ENCODE results near the gene DUSP23. TPM values are rescaled to one million over a fixed set of nuclear protein-coding genes. Genes with fewer than 3 reads are reported as not detected.
A peak's percentile ranks its signal among the peaks of the same experiment; 100 is the strongest.

The DUSP23 gene
- total RNA-seq, 1 experiment from 2014 or later, result 20.4 TPM

DNA sequence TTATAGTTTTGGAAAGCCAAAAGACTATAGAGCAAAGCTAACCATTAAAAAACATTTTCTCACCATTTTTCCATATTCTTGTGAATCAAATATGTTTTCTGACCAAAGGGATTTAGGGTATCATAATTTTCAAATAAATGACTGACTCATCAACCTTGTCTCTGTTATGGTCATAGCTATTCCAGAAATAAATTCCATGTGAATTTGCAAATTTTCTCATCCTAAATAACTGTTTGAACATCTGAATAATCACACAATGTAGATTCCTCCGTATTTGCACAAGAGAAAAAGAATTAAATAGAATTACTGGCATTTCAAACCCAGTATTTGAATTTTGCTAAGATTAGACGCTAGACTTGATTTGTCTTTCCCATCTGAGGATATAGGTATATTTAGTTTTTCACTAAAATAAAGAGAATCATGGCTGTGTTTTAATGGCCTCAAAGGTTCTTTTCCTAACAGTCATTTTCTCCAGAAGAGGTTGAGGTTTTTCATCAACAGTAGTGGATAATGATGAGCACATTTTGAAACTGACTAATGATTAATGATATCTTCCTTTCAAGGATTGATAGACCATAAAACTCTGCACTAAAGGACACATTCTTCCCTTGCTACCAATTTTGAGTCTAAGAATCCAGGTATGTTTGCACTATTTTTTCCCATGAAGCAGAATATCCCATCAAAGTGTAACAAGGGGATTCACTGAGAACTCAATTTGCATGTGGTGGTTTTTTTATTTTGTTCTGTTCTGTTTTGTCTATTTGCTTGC is 9.5 kb upstream of the DUSP23 start:
- no peak for DNase-seq

DNA sequence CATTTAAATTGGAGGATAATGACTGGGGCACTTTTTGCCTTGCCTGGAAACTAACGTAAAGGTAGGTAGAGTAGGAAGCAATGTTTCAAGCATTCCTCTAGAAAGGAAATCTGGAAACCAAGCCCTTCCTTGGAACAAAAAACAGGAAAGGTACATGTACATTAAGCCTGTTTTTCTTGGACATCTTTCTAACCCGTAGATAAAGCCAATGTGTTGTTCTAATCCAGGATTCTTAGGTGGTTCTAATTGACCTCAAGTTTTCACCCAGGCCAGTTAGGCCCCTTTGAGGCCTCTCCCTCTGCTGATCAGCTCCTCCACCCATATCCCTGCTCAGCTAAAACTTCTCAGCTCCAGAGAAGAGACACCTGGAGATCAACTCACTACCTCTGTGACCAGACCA is 6.3 kb upstream of the DUSP23 start:
- ChIA-PET CTCF (no interaction called here), POLR2A (ENCODE audit: unreplicated experiment) (no interaction called here)
- H3K4me2 ChIP-seq (ENCODE audit: low read length), result no peak overlapping the region
- H2AFZ ChIP-seq (ENCODE audit: low read length), result no peak overlapping the region
- TF ChIP-seq EZH2 (IDR thresholded peaks at IDR 0.05; ENCODE audit: low read length, unreplicated experiment) (no peak), EZH2phosphoT487 (IDR thresholded peaks at IDR 0.05; ENCODE audit: borderline replicate concordance, low read length) (no peak)
- TF ChIP-seq, protein P1, sequence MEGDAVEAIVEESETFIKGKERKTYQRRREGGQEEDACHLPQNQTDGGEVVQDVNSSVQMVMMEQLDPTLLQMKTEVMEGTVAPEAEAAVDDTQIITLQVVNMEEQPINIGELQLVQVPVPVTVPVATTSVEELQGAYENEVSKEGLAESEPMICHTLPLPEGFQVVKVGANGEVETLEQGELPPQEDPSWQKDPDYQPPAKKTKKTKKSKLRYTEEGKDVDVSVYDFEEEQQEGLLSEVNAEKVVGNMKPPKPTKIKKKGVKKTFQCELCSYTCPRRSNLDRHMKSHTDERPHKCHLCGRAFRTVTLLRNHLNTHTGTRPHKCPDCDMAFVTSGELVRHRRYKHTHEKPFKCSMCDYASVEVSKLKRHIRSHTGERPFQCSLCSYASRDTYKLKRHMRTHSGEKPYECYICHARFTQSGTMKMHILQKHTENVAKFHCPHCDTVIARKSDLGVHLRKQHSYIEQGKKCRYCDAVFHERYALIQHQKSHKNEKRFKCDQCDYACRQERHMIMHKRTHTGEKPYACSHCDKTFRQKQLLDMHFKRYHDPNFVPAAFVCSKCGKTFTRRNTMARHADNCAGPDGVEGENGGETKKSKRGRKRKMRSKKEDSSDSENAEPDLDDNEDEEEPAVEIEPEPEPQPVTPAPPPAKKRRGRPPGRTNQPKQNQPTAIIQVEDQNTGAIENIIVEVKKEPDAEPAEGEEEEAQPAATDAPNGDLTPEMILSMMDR (conservative IDR thresholded peaks at IDR 0.05; ENCODE audit: low read depth, low read length), result no peak
- no peaks in the 10 kb centered on the region for H3K36me3 ChIP-seq (ENCODE audit: low read depth, low read length)
- H3K27ac ChIP-seq (ENCODE audit: low read length), result no peak overlapping the region
- intact Hi-C loops (cut with micrococcal nuclease), result loop anchor here (10.0 kb wide), 3 partner anchors 580 to 640 kb away; no protein-coding TSS in a partner anchor
- H3F3A ChIP-seq (ENCODE audit: low read length, unreplicated experiment), result no peaks in the 10 kb centered on the region
- H3K4me3 ChIP-seq (ENCODE audit: low read length), result no peak overlapping the region
- no peaks in the 10 kb centered on the region for H3K79me2 ChIP-seq (ENCODE audit: low read length)
- ATAC-seq (no peak), DNase-seq (no peak)
- H3K27me3 ChIP-seq (ENCODE audit: low read length), result peaks cover 16% of the 10 kb centered on the region
- H3K9ac ChIP-seq (ENCODE audit: low read length), result no peak overlapping the region
- no peaks in the 10 kb centered on the region for H3K9me2 ChIP-seq (replicated peaks; ENCODE audit: low read length)
- no TSS peak for BruUV-seq (replicated peaks)
- no peaks in the 10 kb centered on the region for H4K20me1 ChIP-seq (ENCODE audit: low read length)
- H3K4me1 ChIP-seq (ENCODE audit: insufficient read depth, low read length), result peaks cover 5% of the 10 kb centered on the region
- no peaks in the 10 kb centered on the region for H3K9me3 ChIP-seq (ENCODE audit: low read length)

More for the DNA sequence above, 9.5 kb upstream of the DUSP23 start:
- TF ChIP-seq, protein P1 (conservative IDR thresholded peaks at IDR 0.05; ENCODE audit: low read depth, low read length), result no peak
- TF ChIP-seq EZH2phosphoT487 (IDR thresholded peaks at IDR 0.05; ENCODE audit: borderline replicate concordance, low read length) (no peak), EZH2 (IDR thresholded peaks at IDR 0.05; ENCODE audit: low read length, unreplicated experiment) (no peak)
- no peaks in the 10 kb centered on the region for H4K20me1 ChIP-seq (ENCODE audit: low read length)
- BruUV-seq (replicated peaks), result no TSS peak
- H3K36me3 ChIP-seq (ENCODE audit: low read depth, low read length), result no peaks in the 10 kb centered on the region
- no peak for ATAC-seq
- no peak overlapping the region for H3K9ac ChIP-seq (ENCODE audit: low read length)
- H3K9me2 ChIP-seq (replicated peaks; ENCODE audit: low read length), result no peaks in the 10 kb centered on the region
- no peaks in the 10 kb centered on the region for H3F3A ChIP-seq (ENCODE audit: low read length, unreplicated experiment)
- H3K27ac ChIP-seq (ENCODE audit: low read length), result no peak overlapping the region
- no peak overlapping the region for H2AFZ ChIP-seq (ENCODE audit: low read length)
- H3K27me3 ChIP-seq (ENCODE audit: low read length), result peaks cover 34% of the 10 kb centered on the region
- ChIA-PET POLR2A (ENCODE audit: unreplicated experiment) (no interaction called here), CTCF (no interaction called here)
- intact Hi-C loops (cut with micrococcal nuclease), result loop anchor here (10.0 kb wide), 3 partner anchors 577 to 637 kb away; no protein-coding TSS in a partner anchor
- H3K79me2 ChIP-seq (ENCODE audit: low read length), result no peaks in the 10 kb centered on the region
- H3K4me2 ChIP-seq (ENCODE audit: low read length), result no peak overlapping the region
- no peak overlapping the region for H3K4me3 ChIP-seq (ENCODE audit: low read length)
- H3K9me3 ChIP-seq (ENCODE audit: low read length), result no peaks in the 10 kb centered on the region
- no peaks in the 10 kb centered on the region for H3K4me1 ChIP-seq (ENCODE audit: insufficient read depth, low read length)

DNA sequence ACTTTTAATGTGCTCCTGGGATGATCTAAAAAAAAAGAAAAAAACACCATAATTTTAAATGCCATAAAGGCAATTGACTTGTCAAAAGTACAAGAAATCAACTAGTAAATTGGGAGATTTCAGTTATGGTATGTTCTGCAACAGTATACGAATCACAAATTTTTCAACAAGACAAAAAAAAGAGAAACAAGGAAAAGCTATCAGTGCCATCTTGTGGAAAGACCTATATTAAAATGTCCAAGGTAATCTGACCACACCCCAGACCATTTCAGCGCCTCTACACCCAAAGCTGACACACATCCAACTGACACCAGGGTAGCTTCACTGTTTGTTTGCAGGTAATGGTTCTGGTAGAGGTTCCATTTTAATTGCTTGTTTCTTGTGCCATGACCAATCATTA is 5.0 kb upstream of the DUSP23 start:
- ChIA-PET CTCF (interaction anchor here (1.1 kb wide), 1 partner anchor 115 kb away, joined by 4 read pairs; no protein-coding TSS in a partner anchor), POLR2A (ENCODE audit: unreplicated experiment) (no interaction called here)
- no peaks in the 10 kb centered on the region for H3K79me2 ChIP-seq (ENCODE audit: low read length)
- H3K4me1 ChIP-seq (ENCODE audit: insufficient read depth, low read length), result peaks cover 14% of the 10 kb centered on the region
- no peak overlapping the region for H3K9ac ChIP-seq (ENCODE audit: low read length)
- no peaks in the 10 kb centered on the region for H4K20me1 ChIP-seq (ENCODE audit: low read length)
- no peaks in the 10 kb centered on the region for H3K36me3 ChIP-seq (ENCODE audit: low read depth, low read length)
- H3K27me3 ChIP-seq (ENCODE audit: low read length), result peaks cover 15% of the 10 kb centered on the region
- intact Hi-C loops (cut with micrococcal nuclease), result loop anchor here (5.0 to 10.0 kb wide), 4 partner anchors 563 to 641 kb away; no protein-coding TSS in a partner anchor
- TF ChIP-seq EZH2phosphoT487 (IDR thresholded peaks at IDR 0.05; ENCODE audit: borderline replicate concordance, low read length), result no peak
- TF ChIP-seq, protein P1 (conservative IDR thresholded peaks at IDR 0.05; ENCODE audit: low read depth, low read length), result peak; percentile 60
- TF ChIP-seq EZH2 (IDR thresholded peaks at IDR 0.05; ENCODE audit: low read length, unreplicated experiment), result no peak
- H3K9me3 ChIP-seq (ENCODE audit: low read length), result no peaks in the 10 kb centered on the region
- H3K27ac ChIP-seq (ENCODE audit: low read length), result no peak overlapping the region
- H3K9me2 ChIP-seq (replicated peaks; ENCODE audit: low read length), result no peaks in the 10 kb centered on the region
- BruUV-seq (replicated peaks), result no TSS peak
- H3K4me2 ChIP-seq (ENCODE audit: low read length), result no peak overlapping the region
- H2AFZ ChIP-seq (ENCODE audit: low read length), result no peak overlapping the region
- ATAC-seq, result no peak
- no peaks in the 10 kb centered on the region for H3F3A ChIP-seq (ENCODE audit: low read length, unreplicated experiment)
- peak; percentile 55 for DNase-seq
- H3K4me3 ChIP-seq (ENCODE audit: low read length), result no peak overlapping the region

Data from PC-3 (cell line).